Activated CD4-positive, alpha-beta T cell treated with anti-CD3 and anti-CD28 coated beads, Interleukin-2, amount 10 ng/mL, durations not matched to agents 24 days and 14 days (primary cell): ENCODE results near the gene PITPNC1. TPM values are rescaled to one million over a fixed set of nuclear protein-coding genes. Genes with fewer than 3 reads are reported as not detected.
A peak's percentile ranks its signal among the peaks of the same experiment; 100 is the strongest.

ENCODE experiments used
- DNase-seq: peaks from one replicate; pipeline ENCODE4 v3.0.0; 2022
- H3K27ac Mint-ChIP-seq: one replicate; pipeline ENCODE4 v1.8.0; 2022; ENCODE audit warnings: mild to moderate bottlenecking, mixed read lengths
- H3K27me3 Mint-ChIP-seq: one replicate; pipeline ENCODE4 v1.8.0; 2022; ENCODE audit warnings: mixed read lengths
- H3K36me3 Mint-ChIP-seq: one replicate; pipeline ENCODE4 v1.8.0; 2022; ENCODE audit warnings: low read depth, mild to moderate bottlenecking, mixed read lengths
- H3K4me1 Mint-ChIP-seq: one replicate; pipeline ENCODE4 v1.8.0; 2021; ENCODE audit warnings: mixed read lengths
- H3K4me3 Mint-ChIP-seq: one replicate; pipeline ENCODE4 v1.8.0; 2022; ENCODE audit warnings: mild to moderate bottlenecking, moderate library complexity, mixed read lengths
- H3K9me3 Mint-ChIP-seq: one replicate; pipeline ENCODE4 v1.8.0; 2021; ENCODE audit warnings: mixed read lengths
- intact Hi-C: fragments of 100-400 bp; cut with micrococcal nuclease; formaldehyde crosslinking; loops from one replicate; pipeline ENCODE4 v1.15.1; 2023
- total RNA-seq: library from RNA; stranded (reverse); gene quantifications from 2 replicates; pipeline ENCODE4 v1.2.3, GENCODE V29; 2022

The PITPNC1 gene
- total RNA-seq, 1 donor from 2014 or later: 22.3 TPM

DNA sequence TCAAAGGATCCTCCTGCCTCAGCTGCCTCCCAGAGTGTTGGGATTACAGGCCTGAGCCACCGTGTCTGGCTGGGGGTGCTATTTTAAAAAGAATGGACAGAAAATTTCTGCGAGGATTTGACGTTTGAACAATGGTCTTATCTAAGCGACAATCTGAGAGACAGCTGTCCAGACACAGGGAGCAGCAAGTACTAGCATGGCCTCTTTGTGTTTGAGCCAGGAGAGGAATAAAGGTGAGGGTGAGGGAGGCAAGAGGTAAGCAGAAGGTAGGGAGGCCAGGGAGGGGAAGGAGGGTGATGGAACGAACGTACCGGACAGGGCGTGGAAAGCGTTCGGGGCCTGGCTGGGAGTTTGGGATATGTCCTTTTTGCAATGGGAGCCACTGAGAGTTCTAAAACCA is 59.2 kb downstream of the PITPNC1 start:
- peaks cover 4% of the 10 kb centered on the region for H3K36me3 Mint-ChIP-seq
- no peaks in the 10 kb centered on the region for H3K9me3 Mint-ChIP-seq
- peaks cover 70% of the 10 kb centered on the region for H3K4me1 Mint-ChIP-seq
- H3K4me3 Mint-ChIP-seq: peak overlapping the region; percentile 12
- H3K27me3 Mint-ChIP-seq: no peaks in the 10 kb centered on the region
- intact Hi-C loops: no loop called here
- no peak for DNase-seq
- H3K27ac Mint-ChIP-seq: peak overlapping the region; percentile 51

DNA sequence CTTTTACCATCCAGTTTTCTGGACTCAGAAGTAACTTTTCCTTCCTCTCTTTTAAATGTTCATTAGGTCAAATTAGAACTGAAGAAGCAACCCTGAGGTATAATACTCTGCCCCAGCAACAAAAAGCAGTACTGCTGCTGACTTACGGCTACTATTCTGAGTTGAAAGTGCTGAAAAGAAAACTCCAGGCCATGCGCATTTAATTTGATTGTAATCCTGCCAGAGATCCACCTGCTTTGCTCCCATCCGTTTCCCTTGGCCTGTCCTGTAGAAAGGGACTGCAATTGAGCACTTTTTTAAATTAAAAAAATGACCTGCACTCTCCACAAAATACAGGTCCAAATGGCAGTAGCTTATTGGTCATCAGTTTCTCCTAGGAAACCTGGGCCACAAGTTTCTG is 61.6 kb downstream of the PITPNC1 start:
- DNase-seq: no peak
- peaks cover 66% of the 10 kb centered on the region for H3K4me1 Mint-ChIP-seq
- no peaks in the 10 kb centered on the region for H3K36me3 Mint-ChIP-seq
- H3K9me3 Mint-ChIP-seq: no peaks in the 10 kb centered on the region
- intact Hi-C loops: no loop called here
- H3K4me3 Mint-ChIP-seq: no peak overlapping the region
- peak overlapping the region; percentile 62 for H3K27ac Mint-ChIP-seq
- no peaks in the 10 kb centered on the region for H3K27me3 Mint-ChIP-seq

DNA sequence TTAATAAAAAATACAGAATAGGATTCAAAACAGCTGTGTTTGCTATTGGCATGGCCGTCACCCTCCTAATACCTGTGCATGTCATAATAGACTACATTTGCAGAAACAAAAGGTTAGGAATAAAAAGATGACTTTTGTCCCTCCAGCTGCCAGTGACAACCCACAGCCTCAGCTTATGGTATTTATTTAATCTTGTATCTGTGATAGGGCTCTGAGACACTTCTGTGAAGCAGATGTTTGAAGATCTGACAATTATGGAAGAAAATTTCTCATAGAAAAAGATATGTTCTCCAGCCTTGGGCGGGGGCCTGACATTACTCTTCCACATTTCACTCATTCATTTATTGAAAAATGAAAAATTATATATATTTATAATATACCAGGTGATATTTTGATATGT is 62.2 kb downstream of the PITPNC1 start:
- H3K4me3 Mint-ChIP-seq: no peak overlapping the region
- no peaks in the 10 kb centered on the region for H3K9me3 Mint-ChIP-seq
- intact Hi-C loops: no loop called here
- H3K36me3 Mint-ChIP-seq: peaks cover 4% of the 10 kb centered on the region
- no peak overlapping the region for H3K27ac Mint-ChIP-seq
- DNase-seq: no peak
- H3K27me3 Mint-ChIP-seq: no peaks in the 10 kb centered on the region
- H3K4me1 Mint-ChIP-seq: peaks cover 64% of the 10 kb centered on the region

DNA sequence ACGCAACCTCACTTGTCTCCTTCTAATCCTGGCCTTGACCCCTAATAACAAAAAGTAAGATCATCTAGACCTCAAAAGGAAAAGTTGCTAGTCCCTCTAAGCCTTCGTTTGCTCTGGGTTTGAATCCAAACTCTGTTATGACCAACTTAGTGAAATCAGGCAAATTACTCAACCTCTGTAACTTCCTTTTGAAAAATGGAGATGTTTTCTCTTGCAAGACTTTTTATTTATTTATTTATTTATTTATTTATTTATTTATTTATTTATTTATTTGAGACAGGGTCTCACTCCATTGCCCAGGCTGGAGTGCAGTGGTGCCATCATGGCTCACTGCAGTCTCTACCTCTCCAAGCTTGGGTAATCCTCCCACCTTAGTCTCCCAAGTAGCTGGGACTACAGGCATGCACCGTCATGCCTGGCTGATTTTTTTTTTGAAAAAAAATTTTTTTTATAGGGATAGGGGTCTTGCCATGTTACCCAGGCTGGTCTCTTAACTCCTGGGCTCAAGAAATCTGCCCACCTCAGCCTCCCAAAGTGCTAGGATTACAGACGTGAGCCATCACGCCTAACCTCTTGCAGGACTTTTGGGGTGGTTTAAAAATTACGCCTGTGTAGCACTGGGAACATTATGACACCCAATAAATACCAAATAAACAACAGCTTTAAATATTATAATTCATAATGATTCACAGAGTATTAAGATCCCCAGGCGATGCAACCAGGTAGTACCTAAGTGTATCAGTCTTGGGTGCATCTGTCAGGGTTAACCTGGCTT is 63.4 kb downstream of the PITPNC1 start:
- peak overlapping the region; percentile 96 for H3K27ac Mint-ChIP-seq
- intact Hi-C loops: loop anchor here (1.0 to 2.0 kb wide), 5 partner anchors 9 to 64 kb away; partner anchors contain the start of gene PITPNC1

DNA sequence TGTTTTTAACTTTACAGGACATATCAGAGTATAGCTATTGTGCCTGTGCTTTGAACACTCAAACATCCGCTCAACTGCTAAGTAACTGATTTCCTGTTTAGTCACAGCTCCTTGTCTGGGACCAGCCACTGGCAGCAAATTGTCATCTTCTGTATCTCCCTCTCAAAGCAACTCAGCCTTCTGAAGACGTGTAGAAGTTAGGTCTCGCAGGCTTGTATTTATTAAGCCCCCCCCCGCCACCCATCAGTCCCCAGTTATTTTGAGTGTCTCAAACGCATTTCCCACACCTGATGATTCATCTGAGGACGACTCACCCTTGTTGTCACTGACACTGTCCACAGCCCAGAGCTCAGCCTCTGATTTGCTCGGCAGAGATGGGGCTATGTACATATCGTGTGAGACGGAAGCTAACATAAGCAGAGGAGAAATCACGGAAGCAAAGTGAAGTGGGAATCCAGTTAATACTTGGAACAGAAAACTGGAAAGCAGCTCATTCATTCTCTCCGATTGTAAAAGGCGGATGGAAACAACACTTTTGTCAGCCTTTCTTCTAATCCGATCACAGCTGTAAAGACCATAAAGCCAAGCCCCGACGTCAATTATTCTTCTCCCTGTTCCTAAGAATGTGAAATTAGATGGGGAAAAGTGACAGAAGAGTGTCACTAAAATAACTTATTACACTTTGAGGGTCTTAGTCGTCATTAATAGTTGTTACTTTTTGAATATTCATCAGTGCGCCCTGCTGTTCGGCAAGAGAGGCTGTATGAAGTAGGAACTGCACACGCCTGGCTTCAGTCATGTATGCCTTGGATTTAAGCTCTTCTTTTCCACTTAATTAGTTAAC is 64.2 kb downstream of the PITPNC1 start:
- Mint-ChIP-seq H3K27ac (peak overlapping the region; percentile 96), H3K9me3 (no peaks in the 10 kb centered on the region), H3K27me3 (no peaks in the 10 kb centered on the region), H3K4me1 (peaks cover 52% of the 10 kb centered on the region), H3K4me3 (peak overlapping the region; percentile 84), H3K36me3 (peaks cover 8% of the 10 kb centered on the region)
- intact Hi-C loops: loop anchor here (1.0 to 2.0 kb wide), 5 partner anchors 10 to 64 kb away; partner anchors contain the start of gene PITPNC1
- peak; percentile 90 for DNase-seq

More for the DNA sequence above, 63.4 kb downstream of the PITPNC1 start:
- Mint-ChIP-seq H3K4me3 (peak overlapping the region; percentile 84), H3K4me1 (peaks cover 60% of the 10 kb centered on the region), H3K27me3 (no peaks in the 10 kb centered on the region), H3K36me3 (peaks cover 8% of the 10 kb centered on the region), H3K9me3 (no peaks in the 10 kb centered on the region)
- DNase-seq: no peak

DNA sequence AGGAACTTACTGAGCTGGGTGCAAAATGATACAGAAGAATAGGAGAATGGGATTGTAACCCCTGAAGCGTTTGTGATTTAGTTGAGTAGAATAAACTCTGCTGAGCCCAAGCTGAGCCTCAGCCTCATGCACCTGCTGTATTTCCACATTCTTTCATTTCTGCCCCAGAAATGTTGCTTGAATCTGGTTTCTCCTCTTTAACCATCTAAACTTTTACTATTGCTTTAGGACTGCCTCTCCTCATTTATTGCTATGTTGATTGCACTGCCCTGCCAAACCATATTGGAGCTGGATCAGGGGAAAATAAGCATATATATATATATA is 64.8 kb downstream of the PITPNC1 start:
- H3K4me1 Mint-ChIP-seq: peaks cover 46% of the 10 kb centered on the region
- intact Hi-C loops: loop anchor here (1.0 to 2.0 kb wide), 5 partner anchors 10 to 65 kb away; partner anchors contain the start of gene PITPNC1

DNA sequence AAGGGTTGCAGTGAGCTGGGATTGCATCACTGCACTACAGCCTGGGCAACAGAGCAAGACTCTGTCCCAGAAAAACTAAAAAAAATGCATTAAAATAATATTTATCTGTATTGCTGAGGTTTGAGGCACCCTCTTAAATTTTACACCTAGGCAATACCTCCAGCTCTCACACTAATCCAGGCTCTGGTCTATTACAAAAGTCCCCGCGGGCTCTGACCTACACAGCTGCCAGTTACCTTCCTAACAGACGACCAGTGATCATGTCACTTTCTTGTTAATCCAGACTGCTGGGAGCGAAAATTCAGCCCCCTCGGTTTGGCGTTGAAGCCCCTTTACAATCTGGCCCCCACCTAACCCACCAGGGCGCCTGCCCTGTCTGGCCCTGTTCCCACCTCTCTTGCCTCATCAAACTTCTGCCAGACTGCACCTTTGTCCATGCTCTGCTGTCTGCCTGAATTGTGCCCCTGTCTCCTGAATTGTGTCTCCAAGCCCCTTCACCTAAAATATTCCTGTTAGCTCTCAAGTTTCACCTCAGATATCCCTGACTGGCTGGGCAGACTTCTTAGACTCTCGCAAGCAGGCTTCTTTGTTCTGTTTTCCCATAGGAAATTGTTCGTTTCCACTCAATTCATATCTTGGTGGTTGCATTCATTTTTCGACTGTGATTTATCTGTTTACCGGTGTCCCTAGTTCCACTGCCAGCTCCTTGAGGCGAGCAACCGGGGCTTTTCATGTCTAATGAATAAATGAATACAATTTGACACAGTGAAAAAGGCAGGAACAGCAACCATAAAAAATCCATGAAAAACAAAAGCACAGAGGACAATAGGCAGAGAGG is 65.9 kb downstream of the PITPNC1 start:
- no peak for DNase-seq
- Mint-ChIP-seq H3K36me3 (peaks cover 8% of the 10 kb centered on the region), H3K27ac (peak overlapping the region; percentile 48), H3K9me3 (no peaks in the 10 kb centered on the region), H3K4me1 (peaks cover 45% of the 10 kb centered on the region), H3K27me3 (no peaks in the 10 kb centered on the region), H3K4me3 (no peak overlapping the region)
- intact Hi-C loops: no loop called here

More for the DNA sequence above, 64.8 kb downstream of the PITPNC1 start:
- Mint-ChIP-seq H3K4me3 (peak overlapping the region; percentile 84), H3K36me3 (peaks cover 8% of the 10 kb centered on the region), H3K9me3 (no peaks in the 10 kb centered on the region), H3K27me3 (no peaks in the 10 kb centered on the region), H3K27ac (peak overlapping the region; percentile 96)
- no peak for DNase-seq

DNA sequence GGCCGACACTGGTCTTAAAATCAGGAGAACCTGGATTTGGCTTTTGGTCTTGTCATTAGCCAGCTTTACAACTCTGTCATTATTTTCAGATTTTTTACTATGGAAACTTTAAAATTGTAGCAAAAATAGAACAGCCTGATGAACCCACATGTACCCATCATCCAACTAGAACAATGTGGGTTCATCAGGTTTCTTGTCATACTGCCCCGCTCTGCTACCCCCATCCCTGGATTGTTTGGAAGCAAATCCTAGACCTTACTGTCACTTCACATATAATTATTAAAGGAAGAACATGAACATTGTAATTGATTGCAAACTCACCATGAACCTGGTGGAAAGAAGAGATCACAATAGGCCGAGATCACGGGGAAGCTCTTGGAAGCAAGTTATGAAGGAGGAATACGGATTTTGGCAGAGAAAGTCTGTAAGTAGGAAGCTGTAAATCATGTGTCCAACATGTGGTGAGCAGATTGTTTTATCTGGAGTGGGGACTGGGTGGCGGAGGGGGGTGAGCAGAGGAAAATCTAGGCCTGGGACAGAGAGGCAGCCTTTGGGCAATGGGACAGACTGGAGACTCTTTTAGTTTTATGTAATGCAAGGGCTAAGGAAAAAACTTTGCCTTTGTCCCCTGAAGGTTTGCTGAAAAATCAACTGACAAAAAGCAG is 67.0 kb downstream of the PITPNC1 start:
- Mint-ChIP-seq H3K36me3 (peaks cover 8% of the 10 kb centered on the region), H3K27ac (peak overlapping the region; percentile 48), H3K9me3 (no peaks in the 10 kb centered on the region), H3K4me1 (peaks cover 48% of the 10 kb centered on the region), H3K4me3 (no peak overlapping the region), H3K27me3 (no peaks in the 10 kb centered on the region)
- no peak for DNase-seq
- intact Hi-C loops: no loop called here

DNA sequence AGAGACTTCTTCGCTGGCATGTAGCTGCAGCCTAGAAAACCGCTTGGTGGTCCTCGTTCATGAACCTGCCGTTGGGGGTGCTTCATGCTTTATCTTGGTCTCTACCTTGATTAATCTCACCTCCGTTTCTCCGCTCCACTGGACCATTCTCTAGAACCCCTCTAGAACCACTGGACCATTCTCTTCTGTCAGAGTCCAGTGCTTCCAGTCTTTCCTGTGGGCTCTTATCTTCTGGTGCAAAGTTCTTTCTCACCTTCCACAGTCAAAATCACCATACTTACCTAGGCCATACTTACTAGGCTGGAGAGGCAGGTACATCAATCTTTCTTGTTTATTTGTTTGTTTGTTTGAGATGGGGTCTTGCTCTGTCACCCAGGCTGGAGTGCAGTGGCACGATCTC is 71.4 kb downstream of the PITPNC1 start:
- H3K27ac Mint-ChIP-seq: no peak overlapping the region
- H3K9me3 Mint-ChIP-seq: no peaks in the 10 kb centered on the region
- intact Hi-C loops: no loop called here
- H3K36me3 Mint-ChIP-seq: peaks cover 12% of the 10 kb centered on the region
- peaks cover 63% of the 10 kb centered on the region for H3K4me1 Mint-ChIP-seq
- H3K4me3 Mint-ChIP-seq: no peak overlapping the region
- no peak for DNase-seq
- no peaks in the 10 kb centered on the region for H3K27me3 Mint-ChIP-seq

DNA sequence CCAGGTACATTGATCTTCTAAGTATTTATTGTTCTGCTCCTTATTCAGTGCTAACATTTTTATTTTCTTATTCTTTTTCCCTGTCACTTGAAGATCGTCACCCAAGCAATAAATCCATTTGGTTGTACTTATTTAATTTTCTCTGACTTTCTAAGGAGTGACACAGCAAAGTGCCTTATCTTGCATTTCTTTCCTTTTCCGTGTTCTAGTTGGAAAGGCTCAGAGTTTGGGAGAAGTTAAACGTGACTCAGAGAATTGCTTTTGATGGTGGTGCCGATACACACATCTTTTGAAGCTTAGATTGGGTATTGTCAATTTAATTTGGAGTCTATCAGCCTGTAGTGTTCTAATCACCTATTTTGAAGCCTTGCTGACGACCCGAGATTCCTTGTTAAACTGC is 72.0 kb downstream of the PITPNC1 start:
- Mint-ChIP-seq H3K36me3 (peaks cover 10% of the 10 kb centered on the region), H3K4me3 (peak overlapping the region; percentile 32), H3K27ac (peak overlapping the region; percentile 51), H3K9me3 (no peaks in the 10 kb centered on the region), H3K4me1 (peaks cover 64% of the 10 kb centered on the region), H3K27me3 (no peaks in the 10 kb centered on the region)
- no peak for DNase-seq
- intact Hi-C loops: no loop called here

DNA sequence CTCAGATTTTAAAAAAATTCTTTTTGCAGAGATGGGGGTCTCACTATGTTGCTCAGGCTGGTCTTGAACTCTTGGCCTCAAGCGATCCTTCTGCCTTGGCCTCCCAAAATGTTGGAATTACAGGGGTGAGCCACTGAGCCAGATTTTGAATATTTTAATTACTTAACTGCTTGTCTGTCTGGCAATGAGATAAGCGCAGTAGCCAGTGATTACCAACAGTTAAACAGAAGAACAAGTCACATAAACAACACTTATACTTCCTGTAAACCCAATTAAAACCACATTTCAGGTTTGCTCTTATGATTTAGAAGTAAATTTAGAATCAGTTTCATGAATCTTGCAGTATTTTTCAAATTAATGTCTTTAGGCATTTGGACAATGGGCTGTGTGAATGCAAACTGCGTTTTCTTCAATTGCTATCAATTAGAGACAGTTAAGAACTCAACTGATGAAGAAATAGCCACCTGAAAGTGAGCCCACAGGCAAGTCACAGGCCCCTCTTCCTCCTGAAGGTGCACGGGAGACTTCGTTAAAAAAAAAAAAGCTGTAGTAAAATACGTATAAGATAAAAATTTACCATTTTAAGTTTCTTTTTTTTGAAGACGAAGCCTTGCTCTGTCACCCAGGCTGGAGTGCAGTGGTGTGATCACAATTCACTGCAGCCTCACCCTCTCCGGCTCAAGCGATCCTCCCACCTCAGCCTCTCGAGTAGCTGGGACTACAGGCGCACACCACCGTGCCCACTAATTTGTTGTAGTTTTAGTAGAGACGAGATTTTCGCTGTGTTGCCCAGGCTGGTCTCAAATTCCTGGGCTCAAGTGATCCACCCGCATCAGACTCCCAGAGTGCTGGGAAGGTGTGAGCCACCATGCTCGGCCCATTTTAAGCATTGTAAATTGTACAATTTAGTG is 73.0 kb downstream of the PITPNC1 start:
- Mint-ChIP-seq H3K36me3 (peaks cover 4% of the 10 kb centered on the region), H3K27ac (peak overlapping the region; percentile 97), H3K27me3 (no peaks in the 10 kb centered on the region), H3K4me1 (peaks cover 57% of the 10 kb centered on the region), H3K9me3 (no peaks in the 10 kb centered on the region), H3K4me3 (peak overlapping the region; percentile 36)
- peak; percentile 59 for DNase-seq
- intact Hi-C loops: no loop called here
